ENCODE data around the gene PIK3AP1.
"Not testable (repeated sequence)": the region's sequence is repeated elsewhere in the genome, so short reads cannot be mapped to it uniquely, and the experiment has no call there.

Gene PIK3AP1

GRCh38 chr10:96579133-96579532 is 141.2 kb downstream of the PIK3AP1 start:
- no peak for DNase-seq (ENCODE audit: low read depth in 3 of 3)

GRCh38 chr10:96578633-96579032 is 141.7 kb downstream of the PIK3AP1 start:
- no peak for DNase-seq (ENCODE audit: low read depth in 3 of 3)

- DNase-seq (ENCODE audit: low read depth in 3 of 3), result no peak
Observed at GRCh38 chr10:96578022-96578421, 142.3 kb downstream of the PIK3AP1 start.

- DNase-seq (ENCODE audit: low read depth in 3 of 3), result no peak
Observed at GRCh38 chr10:96577069-96577468, 143.2 kb downstream of the PIK3AP1 start.

- DNase-seq (ENCODE audit: low read depth in 3 of 3), result no peak
Observed at GRCh38 chr10:96576277-96576980, 143.9 kb downstream of the PIK3AP1 start.

GRCh38 chr10:96574564-96574963 is 145.8 kb downstream of the PIK3AP1 start:
- DNase-seq (ENCODE audit: low read depth in 3 of 3), result not testable (repeated sequence)

GRCh38 chr10:96573036-96573435 is 147.3 kb downstream of the PIK3AP1 start:
- DNase-seq (ENCODE audit: low read depth in 3 of 3), result no peak

- DNase-seq (ENCODE audit: low read depth in 3 of 3), result no peak
Observed at GRCh38 chr10:96570983-96571964, 149.0 kb downstream of the PIK3AP1 start.

- no peak for DNase-seq (ENCODE audit: low read depth in 3 of 3)
Observed at GRCh38 chr10:96570511-96570910, 149.8 kb downstream of the PIK3AP1 start.

- no peak for DNase-seq (ENCODE audit: low read depth in 3 of 3)
Observed at GRCh38 chr10:96568402-96568801, 151.9 kb downstream of the PIK3AP1 start.

- no peak for DNase-seq (ENCODE audit: low read depth in 3 of 3)
Observed at GRCh38 chr10:96565774-96566173, 154.5 kb downstream of the PIK3AP1 start.

- DNase-seq (ENCODE audit: low read depth in 3 of 3), result no peak
Observed at GRCh38 chr10:96560966-96561887, 159.1 kb downstream of the PIK3AP1 start.

GRCh38 chr10:96560489-96560888 is 159.8 kb downstream of the PIK3AP1 start:
- no peak for DNase-seq (ENCODE audit: low read depth in 3 of 3)

- no peak for DNase-seq (ENCODE audit: low read depth in 3 of 3)
Observed at GRCh38 chr10:96556003-96556402, 164.3 kb downstream of the PIK3AP1 start.

- DNase-seq (ENCODE audit: low read depth in 3 of 3), result no peak
Observed at GRCh38 chr10:96555330-96555729, 165.0 kb downstream of the PIK3AP1 start.

GRCh38 chr10:96548589-96548988 is 171.7 kb downstream of the PIK3AP1 start:
- no peak for DNase-seq (ENCODE audit: low read depth in 3 of 3)

- not testable (repeated sequence) for DNase-seq (ENCODE audit: low read depth in 3 of 3)
Observed at GRCh38 chr10:96545558-96545957, 174.8 kb downstream of the PIK3AP1 start.

Data from stimulated activated CD4-positive, alpha-beta T cell treated with anti-CD3 and anti-CD28 coated beads, TNF-alpha, amount 100 ng/mL, for 24 hours (primary cell).